Ectodermal cell (in vitro differentiated cells): ENCODE data around the gene KCNK2.

Source experiments
- H3K27ac ChIP-seq: 2 replicates; pipeline ENCODE4 v1.7.0; 2013; ENCODE audit warnings: mild to moderate bottlenecking, low read depth, low read length; ENCODE audit not compliant: insufficient read depth, poor library complexity, severe bottlenecking
- H3K27me3 ChIP-seq: 2 replicates; pipeline ENCODE4 v1.7.0; 2013; ENCODE audit warnings: mild to moderate bottlenecking, low read length; ENCODE audit not compliant: insufficient read depth, control insufficient read depth, poor library complexity, severe bottlenecking
- H3K36me3 ChIP-seq: one replicate; pipeline ENCODE4 v1.7.0; 2013; ENCODE audit warnings: low read length; ENCODE audit not compliant: control insufficient read depth, insufficient read depth
- H3K4me1 ChIP-seq: one replicate; pipeline ENCODE4 v1.7.0; 2013; ENCODE audit warnings: low read length; ENCODE audit not compliant: control insufficient read depth, insufficient read depth
- H3K4me3 ChIP-seq: 2 replicates; pipeline ENCODE4 v1.7.0; 2013; ENCODE audit warnings: low read depth, low read length, control low read depth; ENCODE audit not compliant: insufficient read depth
- H3K9me3 ChIP-seq: 2 replicates; pipeline ENCODE4 v1.7.0; 2013; ENCODE audit warnings: mild to moderate bottlenecking, low read length, moderate library complexity; ENCODE audit not compliant: control insufficient read depth
- WGBS, 2 experiments: methylation state at CpG; one replicate each; pipeline ENCODE4 v1.1.7; 2013; ENCODE audit warnings: missing lambda C conversion rate in 2 of 2; 5-methylcytosine and 5-hydroxymethylcytosine counted together

KCNK2 gene

DNA sequence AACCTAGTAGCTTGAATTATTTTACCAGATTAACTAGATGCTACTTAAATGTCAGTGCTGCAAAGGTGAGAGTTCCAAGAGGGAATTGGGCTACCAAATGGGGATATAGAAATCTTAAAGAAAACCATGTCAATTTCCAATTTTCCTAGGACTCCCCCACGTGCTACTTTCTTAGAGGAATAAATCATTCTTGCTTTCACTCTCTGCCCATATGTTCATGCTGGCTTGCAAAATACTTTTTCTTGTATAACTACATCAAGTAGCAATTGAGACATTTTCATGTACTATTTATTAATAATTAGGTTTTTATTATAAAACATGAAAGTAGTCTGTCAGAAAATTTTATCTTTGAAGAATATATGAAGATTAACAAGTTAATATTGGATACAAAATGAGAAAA is 11.8 kb downstream of the KCNK2 start:
- 64 to 69% methylated on average over 1 of the region's 1 CpG for WGBS, 2 experiments
- Histone ChIP-seq H3K36me3 (no peaks in the 10 kb centered on the region), H3K4me3 (no peak overlapping the region), H3K27me3 (no peaks in the 10 kb centered on the region), H3K4me1 (no peaks in the 10 kb centered on the region), H3K27ac (no peak overlapping the region), H3K9me3 (no peaks in the 10 kb centered on the region)

GRCh38 chr1:215095524-215095923 is 13.0 kb downstream of the KCNK2 start:
- Histone ChIP-seq H3K4me1 (no peaks in the 10 kb centered on the region), H3K27me3 (no peaks in the 10 kb centered on the region), H3K4me3 (no peak overlapping the region), H3K27ac (no peak overlapping the region), H3K9me3 (no peaks in the 10 kb centered on the region), H3K36me3 (no peaks in the 10 kb centered on the region)
- WGBS, 2 experiments: 88 to 90% methylated on average over 5 of the region's 5 CpGs

- H3K27ac ChIP-seq: no peak overlapping the region
- no peaks in the 10 kb centered on the region for H3K27me3 ChIP-seq
- no peaks in the 10 kb centered on the region for H3K9me3 ChIP-seq
- no peaks in the 10 kb centered on the region for H3K36me3 ChIP-seq
- no peaks in the 10 kb centered on the region for H3K4me1 ChIP-seq
- H3K4me3 ChIP-seq: no peak overlapping the region
- WGBS, 2 experiments: 71 to 76% methylated on average over 2 to 3 of the region's 3 CpGs
Measured at GRCh38 chr1:215101511-215101910, 19.0 kb downstream of the KCNK2 start.

GRCh38 chr1:215104283-215104682 is 21.7 kb downstream of the KCNK2 start:
- Histone ChIP-seq H3K4me3 (no peak overlapping the region), H3K27me3 (no peaks in the 10 kb centered on the region), H3K27ac (no peak overlapping the region), H3K36me3 (no peaks in the 10 kb centered on the region), H3K9me3 (no peaks in the 10 kb centered on the region), H3K4me1 (no peaks in the 10 kb centered on the region)
- WGBS, 2 experiments: 48 to 55% methylated on average over 3 of the region's 3 CpGs

- Histone ChIP-seq H3K9me3 (no peaks in the 10 kb centered on the region), H3K4me3 (no peak overlapping the region)
- 95% methylated on average over 2 of the region's 2 CpGs for WGBS, 2 experiments
Measured at GRCh38 chr1:215106067-215106466, 23.5 kb downstream of the KCNK2 start.

DNA sequence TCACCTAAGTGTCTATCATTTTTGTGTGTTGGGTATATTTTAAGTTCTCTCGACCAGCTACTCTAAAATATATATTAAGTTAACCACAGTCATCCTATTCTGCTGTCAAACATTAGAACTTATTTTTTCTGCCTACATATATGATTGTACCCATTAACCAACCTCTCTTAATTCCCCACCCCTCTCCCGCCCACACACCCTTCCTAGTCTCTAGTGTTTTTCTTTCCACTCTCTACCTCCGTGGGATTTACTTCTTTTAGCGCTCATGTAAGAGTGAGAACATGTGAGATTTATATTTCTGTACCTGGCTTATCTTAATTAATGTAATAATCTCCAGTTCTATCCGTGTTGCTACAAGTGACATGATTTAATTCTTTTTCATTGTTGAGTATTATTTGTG is 26.6 kb downstream of the KCNK2 start:
- H3K4me1 ChIP-seq: no peaks in the 10 kb centered on the region
- 89 to 90% methylated on average over 2 to 3 of the region's 5 CpGs for WGBS, 2 experiments
- no peak overlapping the region for H3K27ac ChIP-seq
- H3K36me3 ChIP-seq: no peaks in the 10 kb centered on the region
- no peaks in the 10 kb centered on the region for H3K27me3 ChIP-seq
- H3K4me3 ChIP-seq: no peak overlapping the region
- H3K9me3 ChIP-seq: no peaks in the 10 kb centered on the region

More at GRCh38 chr1:215106067-215106466, 23.5 kb downstream of the KCNK2 start:
- Histone ChIP-seq H3K27me3 (no peaks in the 10 kb centered on the region), H3K4me1 (no peaks in the 10 kb centered on the region), H3K36me3 (no peaks in the 10 kb centered on the region), H3K27ac (no peak overlapping the region)

DNA sequence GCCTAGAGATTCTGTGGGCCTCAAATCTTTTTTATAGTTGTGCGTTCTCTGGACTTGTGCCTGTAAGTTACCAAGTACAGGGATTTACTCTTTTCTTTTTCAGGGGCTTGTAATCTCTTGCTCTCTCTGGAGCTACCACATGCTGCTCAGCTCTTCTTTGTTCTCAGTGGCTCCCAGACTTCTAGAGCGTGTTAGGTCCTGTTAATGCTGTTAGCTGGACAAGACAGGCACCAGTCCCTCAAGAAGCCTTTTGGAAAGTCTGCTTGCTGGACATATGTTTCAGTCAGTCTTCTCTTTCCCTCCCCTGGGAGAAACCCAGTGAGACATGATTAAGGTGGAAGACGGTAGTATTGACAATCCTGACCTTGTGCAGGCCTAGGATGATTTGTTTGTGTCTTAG is 29.4 kb downstream of the KCNK2 start:
- H3K27ac ChIP-seq: no peak overlapping the region
- no peak overlapping the region for H3K4me3 ChIP-seq
- H3K27me3 ChIP-seq: no peaks in the 10 kb centered on the region
- no peaks in the 10 kb centered on the region for H3K4me1 ChIP-seq
- no peaks in the 10 kb centered on the region for H3K36me3 ChIP-seq
- H3K9me3 ChIP-seq: no peaks in the 10 kb centered on the region
- WGBS, 2 experiments: 68 to 74% methylated on average over 2 to 3 of the region's 3 CpGs

DNA sequence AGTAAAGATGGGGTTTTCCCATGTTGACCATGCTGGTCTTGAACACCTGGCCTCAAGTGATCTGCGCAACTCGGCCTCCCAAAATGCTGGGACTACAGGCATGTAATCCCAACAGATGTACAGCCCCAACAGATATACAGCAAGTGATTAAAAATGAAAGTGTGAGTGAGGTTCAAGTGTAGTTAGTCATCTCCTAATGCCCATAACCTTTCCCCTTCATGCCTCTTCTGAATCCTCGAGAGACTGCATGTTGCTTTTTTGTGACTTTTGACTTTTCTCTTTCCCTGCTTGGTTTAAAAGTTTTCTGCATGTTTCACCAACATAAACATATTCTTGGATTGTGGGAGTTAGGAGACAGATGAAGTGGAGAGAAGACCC is 31.2 kb downstream of the KCNK2 start:
- Histone ChIP-seq H3K4me3 (no peak overlapping the region), H3K27me3 (no peaks in the 10 kb centered on the region), H3K27ac (no peak overlapping the region), H3K4me1 (no peaks in the 10 kb centered on the region), H3K36me3 (no peaks in the 10 kb centered on the region), H3K9me3 (no peaks in the 10 kb centered on the region)
- WGBS, 2 experiments: 93 to 94% methylated on average over 2 to 3 of the region's 3 CpGs

DNA sequence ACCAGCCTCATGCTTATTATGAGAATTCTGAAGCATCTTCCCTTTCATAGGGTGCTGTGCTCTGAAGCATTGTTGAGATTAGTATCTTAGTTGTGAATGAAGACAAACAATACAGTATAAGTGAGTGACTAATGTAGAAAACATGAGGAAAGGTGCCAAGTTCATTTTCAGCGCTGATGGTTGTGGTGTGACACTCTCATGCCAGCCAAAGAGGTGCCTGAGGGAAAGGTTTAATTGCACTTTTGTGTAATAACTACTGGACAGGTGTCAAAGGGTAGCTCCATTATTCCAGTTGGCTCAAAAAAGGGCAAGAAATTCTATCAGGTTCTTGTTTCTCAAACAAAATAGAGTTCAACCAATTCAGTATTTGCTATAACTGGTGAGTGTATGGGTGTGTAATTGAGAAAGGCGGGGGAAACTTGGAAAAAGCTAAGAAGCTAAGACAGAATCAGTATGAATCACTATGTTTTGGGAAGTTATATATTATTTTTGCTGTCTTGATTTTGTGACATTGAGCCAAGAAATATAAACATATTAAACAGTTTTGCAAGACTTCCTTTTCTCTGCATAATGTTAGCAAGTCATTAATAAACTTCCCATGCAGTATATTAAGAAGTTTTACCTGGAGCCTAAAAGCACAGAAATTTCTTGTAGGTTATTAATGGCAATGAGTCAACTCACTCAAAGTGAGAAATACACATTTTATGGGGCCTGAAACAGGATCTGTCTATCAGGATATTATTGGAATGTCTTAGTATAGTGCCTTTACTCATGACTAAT is 31.8 kb downstream of the KCNK2 start:
- no peak overlapping the region for H3K27ac ChIP-seq
- no peaks in the 10 kb centered on the region for H3K4me1 ChIP-seq
- H3K4me3 ChIP-seq: no peak overlapping the region
- 86 to 88% methylated on average over 2 of the region's 2 CpGs for WGBS, 2 experiments
- no peaks in the 10 kb centered on the region for H3K27me3 ChIP-seq
- H3K36me3 ChIP-seq: no peaks in the 10 kb centered on the region
- no peaks in the 10 kb centered on the region for H3K9me3 ChIP-seq

- Histone ChIP-seq H3K36me3 (no peaks in the 10 kb centered on the region), H3K9me3 (no peaks in the 10 kb centered on the region), H3K4me3 (no peak overlapping the region), H3K4me1 (no peaks in the 10 kb centered on the region), H3K27ac (no peak overlapping the region), H3K27me3 (no peaks in the 10 kb centered on the region)
- WGBS, 2 experiments: 97 to 100% methylated on average over 1 of the region's 1 CpG
Measured at GRCh38 chr1:215115760-215116159, 33.2 kb downstream of the KCNK2 start.
